NCI-H446 (cell line): ENCODE measurements around the gene PRRT1B.
"Not testable (repeated sequence)": the region's sequence is repeated elsewhere in the genome, so short reads cannot be mapped to it uniquely, and the experiment has no call there.

Experiments used
- DNase-seq, 2 experiments: peaks; one replicate each; lab custom pipeline; 2025; lab: John Stamatoyannopoulos, UW

The PRRT1B gene

GRCh38 chr9:131545003-131545785 lies at the start of gene PRRT1B:
PRRT1B (plus strand) TSS chr9:131545523; CDS start chr9:131545616, 93 bp downstream.
- no peak for DNase-seq

- no peak for DNase-seq
These were observed 49.5 kb upstream of the PRRT1B start for GRCh38 chr9:131495785-131496184.

- no peak for DNase-seq
These were observed 48.4 kb upstream of the PRRT1B start for GRCh38 chr9:131496844-131497405.

- DNase-seq = no peak
These were observed 46.0 kb upstream of the PRRT1B start for GRCh38 chr9:131499254-131499767.

- DNase-seq = no peak
These were observed 44.9 kb upstream of the PRRT1B start for GRCh38 chr9:131500377-131500776.

- DNase-seq = no peak
These were observed 44.3 kb upstream of the PRRT1B start for GRCh38 chr9:131500939-131501541.

- DNase-seq = peak; percentile 52 to 85
These were observed 42.3 kb upstream of the PRRT1B start, which contains the start of gene POMT1 for GRCh38 chr9:131502781-131503625. POMT1 (plus strand) TSS chr9:131502918; CDS start chr9:131504219, 1,301 bp downstream.

- DNase-seq = no peak
These were observed 41.5 kb upstream of the PRRT1B start for GRCh38 chr9:131503626-131504465.

- no peak for DNase-seq
These were observed 40.3 kb upstream of the PRRT1B start for GRCh38 chr9:131505012-131505411.

- no peak for DNase-seq
These were observed 33.9 kb upstream of the PRRT1B start for GRCh38 chr9:131511416-131511815.

- DNase-seq = no peak
These were observed 33.4 kb upstream of the PRRT1B start for GRCh38 chr9:131511880-131512279.

GRCh38 chr9:131513177-131513576 lies 32.1 kb upstream of the PRRT1B start:
- no peak for DNase-seq

- not testable (repeated sequence) for DNase-seq
These were observed 29.7 kb upstream of the PRRT1B start for GRCh38 chr9:131515559-131516031.

- DNase-seq = no peak
These were observed 29.2 kb upstream of the PRRT1B start for GRCh38 chr9:131516100-131516499.

GRCh38 chr9:131516930-131517329 lies 28.4 kb upstream of the PRRT1B start:
- DNase-seq = no peak

GRCh38 chr9:131517761-131518190 lies 27.5 kb upstream of the PRRT1B start:
- no peak for DNase-seq

GRCh38 chr9:131518553-131518952 lies 26.8 kb upstream of the PRRT1B start:
- no peak for DNase-seq

GRCh38 chr9:131520503-131520902 lies 24.8 kb upstream of the PRRT1B start:
- DNase-seq = no peak

- no peak for DNase-seq
These were observed 24.1 kb upstream of the PRRT1B start for GRCh38 chr9:131521203-131521602.

- no peak for DNase-seq
These were observed 23.5 kb upstream of the PRRT1B start for GRCh38 chr9:131521822-131522221.
